ENCODE measurements around the gene FOXF2. TPM values are rescaled to one million over a fixed set of nuclear protein-coding genes. Genes with fewer than 3 reads are reported as not detected.
A peak's percentile ranks its signal among the peaks of the same experiment; 100 is the strongest.
"Not testable (repeated sequence)": the region's sequence is repeated elsewhere in the genome, so short reads cannot be mapped to it uniquely, and the experiment has no call there.

FOXF2 gene
- total RNA-seq, 1 donor from 2014 or later: 0.30 TPM

- intact Hi-C loops (cut with micrococcal nuclease): no loop called here
- DNase-seq: no peak
- Histone ChIP-seq H3K36me3 (no peaks in the 10 kb centered on the region), H3K4me1 (peaks cover 17% of the 10 kb centered on the region), H3K9me3 (replicated peaks) (peaks cover 38% of the 10 kb centered on the region), H3K4me3 (no peak overlapping the region), H3K27ac (replicated peaks) (no peak overlapping the region), H3K27me3 (ENCODE audit: low read depth) (peaks cover 60% of the 10 kb centered on the region)
- no peak for TF ChIP-seq CTCF (IDR thresholded peaks at IDR 0.05; ENCODE audit: borderline replicate concordance)
These were observed 39.7 kb upstream of the FOXF2 start for GRCh38 chr6:1349655-1350054.

GRCh38 chr6:1351381-1352008, 37.9 kb upstream of the FOXF2 start:
- no peaks in the 10 kb centered on the region for H3K36me3 ChIP-seq
- no peak for TF ChIP-seq CTCF (IDR thresholded peaks at IDR 0.05; ENCODE audit: borderline replicate concordance)
- DNase-seq: no peak
- no peak overlapping the region for H3K27ac ChIP-seq (replicated peaks)
- no peak overlapping the region for H3K4me3 ChIP-seq
- H3K4me1 ChIP-seq: peaks cover 17% of the 10 kb centered on the region
- peaks cover 32% of the 10 kb centered on the region for H3K9me3 ChIP-seq (replicated peaks)
- intact Hi-C loops (cut with micrococcal nuclease): no loop called here
- peaks cover 42% of the 10 kb centered on the region for H3K27me3 ChIP-seq (ENCODE audit: low read depth)

- DNase-seq; H3K36me3 ChIP-seq; intact Hi-C loops (cut with micrococcal nuclease); H3K27ac ChIP-seq (replicated peaks); H3K4me1 ChIP-seq; H3K4me3 ChIP-seq: not testable (repeated sequence)
- Histone ChIP-seq H3K9me3 (replicated peaks) (peaks cover 32% of the 10 kb centered on the region), H3K27me3 (ENCODE audit: low read depth) (peaks cover 37% of the 10 kb centered on the region)
These were observed 34.3 kb upstream of the FOXF2 start for GRCh38 chr6:1355068-1355467.

- DNase-seq; H3K36me3 ChIP-seq; intact Hi-C loops (cut with micrococcal nuclease); H3K9me3 ChIP-seq (replicated peaks); H3K4me3 ChIP-seq; H3K4me1 ChIP-seq; H3K27ac ChIP-seq (replicated peaks): not testable (repeated sequence)
- peaks cover 66% of the 10 kb centered on the region for H3K27me3 ChIP-seq (ENCODE audit: low read depth)
These were observed 27.7 kb upstream of the FOXF2 start for GRCh38 chr6:1361717-1362116.

GRCh38 chr6:1362643-1363042, 26.7 kb upstream of the FOXF2 start:
- no peak overlapping the region for H3K27ac ChIP-seq (replicated peaks)
- intact Hi-C loops (cut with micrococcal nuclease): no loop called here

GRCh38 chr6:1363298-1363697, 26.1 kb upstream of the FOXF2 start:
- Histone ChIP-seq H3K36me3 (no peaks in the 10 kb centered on the region), H3K9me3 (replicated peaks) (no peaks in the 10 kb centered on the region), H3K27me3 (ENCODE audit: low read depth) (peaks cover 81% of the 10 kb centered on the region), H3K4me3 (no peak overlapping the region), H3K4me1 (peaks cover 2% of the 10 kb centered on the region), H3K27ac (replicated peaks) (peak overlapping the region; percentile 40)
- intact Hi-C loops (cut with micrococcal nuclease): no loop called here
- no peak for DNase-seq
- TF ChIP-seq CTCF (IDR thresholded peaks at IDR 0.05; ENCODE audit: borderline replicate concordance): no peak

More at GRCh38 chr6:1362643-1363042, 26.7 kb upstream of the FOXF2 start:
- TF ChIP-seq CTCF (IDR thresholded peaks at IDR 0.05; ENCODE audit: borderline replicate concordance): no peak
- no peak for DNase-seq
- peaks cover 2% of the 10 kb centered on the region for H3K4me1 ChIP-seq
- H3K27me3 ChIP-seq (ENCODE audit: low read depth): peaks cover 74% of the 10 kb centered on the region
- H3K36me3 ChIP-seq: no peaks in the 10 kb centered on the region
- H3K9me3 ChIP-seq (replicated peaks): no peaks in the 10 kb centered on the region
- no peak overlapping the region for H3K4me3 ChIP-seq
